ENCODE measurements around the gene SUB1. TPM values are rescaled to one million over a fixed set of nuclear protein-coding genes. Genes with fewer than 3 reads are reported as not detected.
"Not testable (repeated sequence)": the region's sequence is repeated elsewhere in the genome, so short reads cannot be mapped to it uniquely, and the experiment has no call there.

SUB1 gene
- total RNA-seq, 1 donor from 2014 or later = 98.1 TPM

GRCh38 chr5:32551194-32551593 lies 34.2 kb upstream of the SUB1 start:
- Histone ChIP-seq H3K27ac (ENCODE audit: low read depth, low read length) (no peak overlapping the region), H3K4me1 (ENCODE audit: control insufficient read depth in 3 of 3, insufficient read depth in 3 of 3, low read length in 3 of 3) (no peaks in the 10 kb centered on the region), H3K27me3 (ENCODE audit: control insufficient read depth in 3 of 3, insufficient read depth in 3 of 3, low read length in 3 of 3) (no peaks in the 10 kb centered on the region), H3K4me3 (ENCODE audit: low read length in 3 of 3) (no peak overlapping the region), H3K9me3 (ENCODE audit: control insufficient read depth in 3 of 3, low read length in 3 of 3) (no peaks in the 10 kb centered on the region), H3K36me3 (ENCODE audit: control insufficient read depth in 3 of 3, insufficient read depth in 3 of 3, low read length in 3 of 3) (no peaks in the 10 kb centered on the region), H3K9ac (ENCODE audit: low read depth in 1 of 3, low read length in 3 of 3) (no peak overlapping the region)

GRCh38 chr5:32551865-32552264 lies 33.5 kb upstream of the SUB1 start:
- Histone ChIP-seq H3K27ac (ENCODE audit: low read depth, low read length) (no peak overlapping the region), H3K4me3 (ENCODE audit: low read length in 3 of 3) (no peak overlapping the region), H3K9me3 (ENCODE audit: control insufficient read depth in 3 of 3, low read length in 3 of 3) (no peaks in the 10 kb centered on the region), H3K9ac (ENCODE audit: low read depth in 1 of 3, low read length in 3 of 3) (no peak overlapping the region), H3K36me3 (ENCODE audit: control insufficient read depth in 3 of 3, insufficient read depth in 3 of 3, low read length in 3 of 3) (no peaks in the 10 kb centered on the region), H3K4me1 (ENCODE audit: control insufficient read depth in 3 of 3, insufficient read depth in 3 of 3, low read length in 3 of 3) (no peaks in the 10 kb centered on the region), H3K27me3 (ENCODE audit: control insufficient read depth in 3 of 3, insufficient read depth in 3 of 3, low read length in 3 of 3) (no peaks in the 10 kb centered on the region)

- not testable (repeated sequence) for H3K9ac ChIP-seq (ENCODE audit: low read depth in 1 of 3, low read length in 3 of 3); H3K36me3 ChIP-seq (ENCODE audit: control insufficient read depth in 3 of 3, insufficient read depth in 3 of 3, low read length in 3 of 3); H3K4me1 ChIP-seq (ENCODE audit: control insufficient read depth in 3 of 3, insufficient read depth in 3 of 3, low read length in 3 of 3); H3K27me3 ChIP-seq (ENCODE audit: control insufficient read depth in 3 of 3, insufficient read depth in 3 of 3, low read length in 3 of 3); H3K9me3 ChIP-seq (ENCODE audit: control insufficient read depth in 3 of 3, low read length in 3 of 3); H3K4me3 ChIP-seq (ENCODE audit: low read length in 3 of 3); H3K27ac ChIP-seq (ENCODE audit: low read depth, low read length)
These were observed 32.9 kb upstream of the SUB1 start for GRCh38 chr5:32552491-32552890.

GRCh38 chr5:32552936-32553335 lies 32.4 kb upstream of the SUB1 start:
- no peak overlapping the region for H3K4me3 ChIP-seq (ENCODE audit: low read length in 3 of 3)
- H3K36me3 ChIP-seq (ENCODE audit: control insufficient read depth in 3 of 3, insufficient read depth in 3 of 3, low read length in 3 of 3) = no peaks in the 10 kb centered on the region
- H3K27me3 ChIP-seq (ENCODE audit: control insufficient read depth in 3 of 3, insufficient read depth in 3 of 3, low read length in 3 of 3) = no peaks in the 10 kb centered on the region
- H3K4me1 ChIP-seq (ENCODE audit: control insufficient read depth in 3 of 3, insufficient read depth in 3 of 3, low read length in 3 of 3) = no peaks in the 10 kb centered on the region
- no peak overlapping the region for H3K9ac ChIP-seq (ENCODE audit: low read depth in 1 of 3, low read length in 3 of 3)
- no peak overlapping the region for H3K27ac ChIP-seq (ENCODE audit: low read depth, low read length)
- no peaks in the 10 kb centered on the region for H3K9me3 ChIP-seq (ENCODE audit: control insufficient read depth in 3 of 3, low read length in 3 of 3)

- H3K9ac ChIP-seq (ENCODE audit: low read depth in 1 of 3, low read length in 3 of 3); H3K9me3 ChIP-seq (ENCODE audit: control insufficient read depth in 3 of 3, low read length in 3 of 3); H3K27ac ChIP-seq (ENCODE audit: low read depth, low read length); H3K4me1 ChIP-seq (ENCODE audit: control insufficient read depth in 3 of 3, insufficient read depth in 3 of 3, low read length in 3 of 3); H3K36me3 ChIP-seq (ENCODE audit: control insufficient read depth in 3 of 3, insufficient read depth in 3 of 3, low read length in 3 of 3); H3K27me3 ChIP-seq (ENCODE audit: control insufficient read depth in 3 of 3, insufficient read depth in 3 of 3, low read length in 3 of 3); H3K4me3 ChIP-seq (ENCODE audit: low read length in 3 of 3): not testable (repeated sequence)
These were observed 31.1 kb upstream of the SUB1 start for GRCh38 chr5:32554181-32554780.

- H3K4me1 ChIP-seq (ENCODE audit: control insufficient read depth in 3 of 3, insufficient read depth in 3 of 3, low read length in 3 of 3); H3K9ac ChIP-seq (ENCODE audit: low read depth in 1 of 3, low read length in 3 of 3); H3K27me3 ChIP-seq (ENCODE audit: control insufficient read depth in 3 of 3, insufficient read depth in 3 of 3, low read length in 3 of 3); H3K4me3 ChIP-seq (ENCODE audit: low read length in 3 of 3); H3K27ac ChIP-seq (ENCODE audit: low read depth, low read length); H3K9me3 ChIP-seq (ENCODE audit: control insufficient read depth in 3 of 3, low read length in 3 of 3); H3K36me3 ChIP-seq (ENCODE audit: control insufficient read depth in 3 of 3, insufficient read depth in 3 of 3, low read length in 3 of 3): not testable (repeated sequence)
These were observed 28.8 kb upstream of the SUB1 start for GRCh38 chr5:32556543-32556942.

- Histone ChIP-seq H3K27ac (ENCODE audit: low read depth, low read length) (no peak overlapping the region), H3K4me1 (ENCODE audit: control insufficient read depth in 3 of 3, insufficient read depth in 3 of 3, low read length in 3 of 3) (no peaks in the 10 kb centered on the region), H3K36me3 (ENCODE audit: control insufficient read depth in 3 of 3, insufficient read depth in 3 of 3, low read length in 3 of 3) (no peaks in the 10 kb centered on the region), H3K9ac (ENCODE audit: low read depth in 1 of 3, low read length in 3 of 3) (no peak overlapping the region), H3K4me3 (ENCODE audit: low read length in 3 of 3) (no peak overlapping the region), H3K9me3 (ENCODE audit: control insufficient read depth in 3 of 3, low read length in 3 of 3) (no peaks in the 10 kb centered on the region), H3K27me3 (ENCODE audit: control insufficient read depth in 3 of 3, insufficient read depth in 3 of 3, low read length in 3 of 3) (no peaks in the 10 kb centered on the region)
These were observed 25.9 kb upstream of the SUB1 start for GRCh38 chr5:32559411-32559810.

- no peaks in the 10 kb centered on the region for H3K4me1 ChIP-seq (ENCODE audit: control insufficient read depth in 3 of 3, insufficient read depth in 3 of 3, low read length in 3 of 3)
- no peaks in the 10 kb centered on the region for H3K36me3 ChIP-seq (ENCODE audit: control insufficient read depth in 3 of 3, insufficient read depth in 3 of 3, low read length in 3 of 3)
- no peaks in the 10 kb centered on the region for H3K27me3 ChIP-seq (ENCODE audit: control insufficient read depth in 3 of 3, insufficient read depth in 3 of 3, low read length in 3 of 3)
- H3K4me3 ChIP-seq (ENCODE audit: low read length in 3 of 3) = no peak overlapping the region
- no peak overlapping the region for H3K9ac ChIP-seq (ENCODE audit: low read depth in 1 of 3, low read length in 3 of 3)
- H3K27ac ChIP-seq (ENCODE audit: low read depth, low read length) = no peak overlapping the region
- no peaks in the 10 kb centered on the region for H3K9me3 ChIP-seq (ENCODE audit: control insufficient read depth in 3 of 3, low read length in 3 of 3)
These were observed 25.4 kb upstream of the SUB1 start for GRCh38 chr5:32559921-32560320.

- H3K27me3 ChIP-seq (ENCODE audit: control insufficient read depth in 3 of 3, insufficient read depth in 3 of 3, low read length in 3 of 3) = no peaks in the 10 kb centered on the region
- H3K4me1 ChIP-seq (ENCODE audit: control insufficient read depth in 3 of 3, insufficient read depth in 3 of 3, low read length in 3 of 3) = no peaks in the 10 kb centered on the region
- no peak overlapping the region for H3K27ac ChIP-seq (ENCODE audit: low read depth, low read length)
- no peak overlapping the region for H3K4me3 ChIP-seq (ENCODE audit: low read length in 3 of 3)
- no peaks in the 10 kb centered on the region for H3K9me3 ChIP-seq (ENCODE audit: control insufficient read depth in 3 of 3, low read length in 3 of 3)
- no peak overlapping the region for H3K9ac ChIP-seq (ENCODE audit: low read depth in 1 of 3, low read length in 3 of 3)
- no peaks in the 10 kb centered on the region for H3K36me3 ChIP-seq (ENCODE audit: control insufficient read depth in 3 of 3, insufficient read depth in 3 of 3, low read length in 3 of 3)
These were observed 23.3 kb upstream of the SUB1 start for GRCh38 chr5:32562056-32562455.

GRCh38 chr5:32562843-32563242 lies 22.5 kb upstream of the SUB1 start:
- H3K27me3 ChIP-seq (ENCODE audit: control insufficient read depth in 3 of 3, insufficient read depth in 3 of 3, low read length in 3 of 3) = no peaks in the 10 kb centered on the region

GRCh38 chr5:32563614-32564013 lies 21.7 kb upstream of the SUB1 start:
- Histone ChIP-seq H3K36me3 (ENCODE audit: control insufficient read depth in 3 of 3, insufficient read depth in 3 of 3, low read length in 3 of 3) (no peaks in the 10 kb centered on the region), H3K27ac (ENCODE audit: low read depth, low read length) (no peak overlapping the region), H3K9me3 (ENCODE audit: control insufficient read depth in 3 of 3, low read length in 3 of 3) (no peaks in the 10 kb centered on the region), H3K9ac (ENCODE audit: low read depth in 1 of 3, low read length in 3 of 3) (no peak overlapping the region), H3K4me3 (ENCODE audit: low read length in 3 of 3) (no peak overlapping the region), H3K27me3 (ENCODE audit: control insufficient read depth in 3 of 3, insufficient read depth in 3 of 3, low read length in 3 of 3) (no peaks in the 10 kb centered on the region), H3K4me1 (ENCODE audit: control insufficient read depth in 3 of 3, insufficient read depth in 3 of 3, low read length in 3 of 3) (no peaks in the 10 kb centered on the region)

More at GRCh38 chr5:32562843-32563242, 22.5 kb upstream of the SUB1 start:
- H3K4me3 ChIP-seq (ENCODE audit: low read length in 3 of 3) = no peak overlapping the region
- no peaks in the 10 kb centered on the region for H3K9me3 ChIP-seq (ENCODE audit: control insufficient read depth in 3 of 3, low read length in 3 of 3)
- H3K27ac ChIP-seq (ENCODE audit: low read depth, low read length) = no peak overlapping the region
- H3K36me3 ChIP-seq (ENCODE audit: control insufficient read depth in 3 of 3, insufficient read depth in 3 of 3, low read length in 3 of 3) = no peaks in the 10 kb centered on the region
- no peak overlapping the region for H3K9ac ChIP-seq (ENCODE audit: low read depth in 1 of 3, low read length in 3 of 3)
- no peaks in the 10 kb centered on the region for H3K4me1 ChIP-seq (ENCODE audit: control insufficient read depth in 3 of 3, insufficient read depth in 3 of 3, low read length in 3 of 3)
